GM21619 (cell line): Measurements from ENCODE around the gene GOLGA5.

Source experiments
- ATAC-seq: cut with Tn5 transposase; IDR thresholded peaks from one replicate; pipeline ENCODE4 v1.9.1; 2021; ENCODE audit not compliant: unreplicated experiment

GOLGA5 gene

GRCh38 chr14:92874962-92875661, 81.0 kb downstream of the GOLGA5 start:
- no peak for ATAC-seq

- ATAC-seq: no peak
These were observed 83.8 kb downstream of the GOLGA5 start for GRCh38 chr14:92877757-92878431.

GRCh38 chr14:92880351-92880750, 86.2 kb downstream of the GOLGA5 start:
- ATAC-seq: no peak

GRCh38 chr14:92880851-92881250, 86.7 kb downstream of the GOLGA5 start:
- no peak for ATAC-seq

GRCh38 chr14:92883066-92883465, 89.0 kb downstream of the GOLGA5 start:
- no peak for ATAC-seq

- ATAC-seq: no peak
These were observed 90.3 kb downstream of the GOLGA5 start for GRCh38 chr14:92884410-92884809.

- ATAC-seq: no peak
These were observed 91.4 kb downstream of the GOLGA5 start for GRCh38 chr14:92885279-92886061.

GRCh38 chr14:92886337-92886736, 92.2 kb downstream of the GOLGA5 start:
- no peak for ATAC-seq

GRCh38 chr14:92887157-92887556, 93.1 kb downstream of the GOLGA5 start:
- no peak for ATAC-seq

GRCh38 chr14:92888896-92889295, 94.8 kb downstream of the GOLGA5 start:
- ATAC-seq: no peak
